Astrocyte of the cerebellum (primary cell): ENCODE measurements around the gene JAKMIP1.

Source experiments
- DNase-seq: peaks from one replicate; pipeline ENCODE4 v3.0.0-alpha.2; 2011; ENCODE audit warnings: low read depth
- H3K4me3 ChIP-seq: 2 replicates; pipeline ENCODE4 v1.5.1; 2011; ENCODE audit warnings: mild to moderate bottlenecking, low read depth, low read length, moderate library complexity
- in situ Hi-C: cut with HindIII; loops from 2 replicates; pipeline ENCODE4 v1.10.0; 2017; ENCODE audit warnings: low sequenced_read_pairs
- TF ChIP-seq, protein P1 (sequence below): IDR thresholded peaks from 2 replicates; pipeline ENCODE4 v1.5.1; 2012; ENCODE audit warnings: low read length, low read depth, moderate library complexity, mild to moderate bottlenecking; ENCODE audit errors: missing control alignments

Gene JAKMIP1

GRCh38 chr4:6196871-6197270 is 3.5 kb downstream of the JAKMIP1 start:
- in situ Hi-C loops = no loop called here
- no peak for DNase-seq
- TF ChIP-seq, protein P1, sequence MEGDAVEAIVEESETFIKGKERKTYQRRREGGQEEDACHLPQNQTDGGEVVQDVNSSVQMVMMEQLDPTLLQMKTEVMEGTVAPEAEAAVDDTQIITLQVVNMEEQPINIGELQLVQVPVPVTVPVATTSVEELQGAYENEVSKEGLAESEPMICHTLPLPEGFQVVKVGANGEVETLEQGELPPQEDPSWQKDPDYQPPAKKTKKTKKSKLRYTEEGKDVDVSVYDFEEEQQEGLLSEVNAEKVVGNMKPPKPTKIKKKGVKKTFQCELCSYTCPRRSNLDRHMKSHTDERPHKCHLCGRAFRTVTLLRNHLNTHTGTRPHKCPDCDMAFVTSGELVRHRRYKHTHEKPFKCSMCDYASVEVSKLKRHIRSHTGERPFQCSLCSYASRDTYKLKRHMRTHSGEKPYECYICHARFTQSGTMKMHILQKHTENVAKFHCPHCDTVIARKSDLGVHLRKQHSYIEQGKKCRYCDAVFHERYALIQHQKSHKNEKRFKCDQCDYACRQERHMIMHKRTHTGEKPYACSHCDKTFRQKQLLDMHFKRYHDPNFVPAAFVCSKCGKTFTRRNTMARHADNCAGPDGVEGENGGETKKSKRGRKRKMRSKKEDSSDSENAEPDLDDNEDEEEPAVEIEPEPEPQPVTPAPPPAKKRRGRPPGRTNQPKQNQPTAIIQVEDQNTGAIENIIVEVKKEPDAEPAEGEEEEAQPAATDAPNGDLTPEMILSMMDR = no peak
- H3K4me3 ChIP-seq = no peak overlapping the region

DNA sequence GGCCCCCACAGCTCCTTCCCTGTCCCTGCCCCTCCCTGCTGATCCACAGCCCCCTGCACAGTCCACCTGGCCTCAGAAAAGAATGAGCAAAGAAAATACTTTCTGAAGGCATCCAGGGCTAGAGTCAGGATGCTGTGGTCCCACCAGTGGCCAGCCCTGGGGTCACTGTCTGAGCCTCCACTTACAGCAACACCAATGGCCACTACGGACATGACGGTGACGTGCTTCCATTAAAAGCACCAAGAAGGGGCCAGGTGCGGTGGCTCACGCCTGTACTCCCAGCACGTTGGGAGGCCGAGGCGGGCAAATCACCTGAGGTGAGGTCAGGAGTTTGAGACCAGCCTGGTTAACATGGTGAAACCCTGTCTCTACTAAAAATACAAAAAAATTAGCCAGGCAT is 4.0 kb downstream of the JAKMIP1 start:
- in situ Hi-C loops = no loop called here
- TF ChIP-seq, protein P1 = no peak
- no peak overlapping the region for H3K4me3 ChIP-seq
- DNase-seq = no peak

GRCh38 chr4:6195602-6196319 is 4.6 kb downstream of the JAKMIP1 start:
- TF ChIP-seq, protein P1 = no peak
- no peak overlapping the region for H3K4me3 ChIP-seq
- in situ Hi-C loops = no loop called here
- no peak for DNase-seq

DNA sequence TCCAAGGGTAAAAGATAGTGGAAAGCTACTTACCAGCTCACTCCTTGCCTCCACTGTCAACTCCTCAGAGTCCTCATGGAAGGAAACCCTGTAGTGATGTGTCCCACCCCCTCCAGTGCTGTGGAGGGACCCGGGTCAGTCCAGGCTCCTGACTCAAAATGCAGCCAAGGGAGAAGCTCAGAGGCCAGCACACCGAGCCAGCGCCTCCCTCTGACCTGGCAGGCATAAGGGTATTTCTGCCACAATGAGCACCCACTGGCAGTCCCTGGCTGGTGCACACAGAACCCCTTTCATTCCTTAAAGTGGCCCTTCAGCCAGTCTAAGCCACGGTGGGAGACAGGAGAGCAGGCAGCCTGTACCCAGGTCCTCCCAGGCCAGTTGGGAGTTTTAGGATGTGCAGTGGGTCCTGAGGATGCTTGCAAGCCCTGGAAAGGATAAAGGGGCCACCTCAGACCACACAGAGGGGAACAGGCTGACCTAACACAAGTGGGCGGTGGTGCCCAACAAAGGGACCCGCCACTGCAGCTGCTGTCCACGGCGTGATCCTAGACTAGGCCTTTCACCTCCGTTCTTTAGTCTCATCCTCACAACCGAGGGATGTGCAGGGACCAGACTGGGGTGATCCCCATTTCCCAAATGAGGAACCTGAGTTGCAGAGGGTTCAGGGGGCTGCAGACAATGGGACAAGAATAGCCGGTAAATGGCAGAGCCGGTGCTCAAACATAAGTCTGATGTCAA is 5.7 kb downstream of the JAKMIP1 start:
- no peak overlapping the region for H3K4me3 ChIP-seq
- no peak for DNase-seq
- TF ChIP-seq, protein P1 = no peak
- in situ Hi-C loops = no loop called here

GRCh38 chr4:6193399-6193798 is 7.0 kb downstream of the JAKMIP1 start:
- TF ChIP-seq, protein P1 = no peak
- no peak overlapping the region for H3K4me3 ChIP-seq
- in situ Hi-C loops = no loop called here
- DNase-seq = no peak

- DNase-seq = no peak
- no peak overlapping the region for H3K4me3 ChIP-seq
- in situ Hi-C loops = no loop called here
- TF ChIP-seq, protein P1 = no peak
Measured at GRCh38 chr4:6192245-6192644, 8.1 kb downstream of the JAKMIP1 start.
